ENCODE data around the gene PRMT7. TPM values are rescaled to one million over a fixed set of nuclear protein-coding genes. Genes with fewer than 3 reads are reported as not detected.

Gene PRMT7
- total RNA-seq, 2 experiments from 2014 or later: 80.4 to 85.1 TPM

- H2AFZ ChIP-seq (ENCODE audit: low read length): no peak overlapping the region
- H3K27ac ChIP-seq (ENCODE audit: low read depth, low read length, poor library complexity, severe bottlenecking): peak overlapping the region; percentile 66
- H3K4me1 ChIP-seq (ENCODE audit: insufficient read depth, low read length, poor library complexity, severe bottlenecking): peaks cover 78% of the 10 kb centered on the region
- H3K36me3 ChIP-seq (ENCODE audit: insufficient read depth, low read length): peaks cover 79% of the 10 kb centered on the region
- peak overlapping the region; percentile 49 for H3K4me2 ChIP-seq (ENCODE audit: low read length)
- intact Hi-C loops (cut with micrococcal nuclease; ENCODE audit: unreplicated experiment): no loop called here
- no TSS peak for BruUV-seq (replicated peaks)
- no peak for TF ChIP-seq CTCF (conservative IDR thresholded peaks at IDR 0.05; ENCODE audit: low read length)
- TF ChIP-seq EZH2phosphoT487 (IDR thresholded peaks at IDR 0.05; ENCODE audit: borderline replicate concordance, low read depth, low read length): no peak
- H3K4me3 ChIP-seq (ENCODE audit: low read depth, low read length, poor library complexity, severe bottlenecking): no peak overlapping the region
- no peaks in the 10 kb centered on the region for H4K20me1 ChIP-seq (ENCODE audit: insufficient read depth, low read length)
- H3K9me2 ChIP-seq (ENCODE audit: insufficient read depth, low read length): no peaks in the 10 kb centered on the region
- no peak for DNase-seq (ENCODE audit: low spot score)
- ChIA-PET CTCF (ENCODE audit: unreplicated experiment) (no interaction called here), POLR2A (interaction anchor here (0.5 to 3.4 kb wide), 11 partner anchors 9 to 1724 kb away, joined by 3 to 18 read pairs (median 4); partner anchors contain the start of genes PRMT7 and SLC7A6OS)
- no peaks in the 10 kb centered on the region for H3K9me3 ChIP-seq (ENCODE audit: low read length)
- H3K79me2 ChIP-seq (ENCODE audit: insufficient read depth, low read depth, low read length): peaks cover 28% of the 10 kb centered on the region; the same call in 1 of the 2 replicates
Measured at GRCh38 chr16:68289202-68289601, 21.6 kb upstream of the PRMT7 start.

GRCh38 chr16:68289621-68290329 lies 21.0 kb upstream of the PRMT7 start:
- peaks cover 84% of the 10 kb centered on the region for H3K36me3 ChIP-seq (ENCODE audit: insufficient read depth, low read length)
- intact Hi-C loops (cut with micrococcal nuclease; ENCODE audit: unreplicated experiment): no loop called here
- peak overlapping the region; percentile 66 for H3K27ac ChIP-seq (ENCODE audit: low read depth, low read length, poor library complexity, severe bottlenecking)
- no peaks in the 10 kb centered on the region for H3K9me2 ChIP-seq (ENCODE audit: insufficient read depth, low read length)
- CTCF ChIA-PET (ENCODE audit: unreplicated experiment): no interaction called here
- H4K20me1 ChIP-seq (ENCODE audit: insufficient read depth, low read length): no peaks in the 10 kb centered on the region
- peaks cover 72% of the 10 kb centered on the region for H3K4me1 ChIP-seq (ENCODE audit: insufficient read depth, low read length, poor library complexity, severe bottlenecking)
- peaks cover 28% of the 10 kb centered on the region; the same call in 1 of the 2 replicates for H3K79me2 ChIP-seq (ENCODE audit: insufficient read depth, low read depth, low read length)
- no peak overlapping the region for H2AFZ ChIP-seq (ENCODE audit: low read length)
- DNase-seq (ENCODE audit: low spot score): peak; percentile 80
- no TSS peak for BruUV-seq (replicated peaks)
- H3K4me2 ChIP-seq (ENCODE audit: low read length): peak overlapping the region; percentile 49
- H3K9me3 ChIP-seq (ENCODE audit: low read length): no peaks in the 10 kb centered on the region
- H3K4me3 ChIP-seq (ENCODE audit: low read depth, low read length, poor library complexity, severe bottlenecking): no peak overlapping the region
- POLR2A ChIA-PET: interaction anchor here (0.5 to 3.4 kb wide), 10 partner anchors 9 to 68 kb away, joined by 3 to 18 read pairs (median 4); partner anchors contain the start of genes PRMT7 and SLC7A6OS
- no peak for TF ChIP-seq CTCF (conservative IDR thresholded peaks at IDR 0.05; ENCODE audit: low read length)
- no peak for TF ChIP-seq EZH2phosphoT487 (IDR thresholded peaks at IDR 0.05; ENCODE audit: borderline replicate concordance, low read depth, low read length)

- Histone ChIP-seq H2AFZ (ENCODE audit: low read length) (no peak overlapping the region), H3K36me3 (ENCODE audit: insufficient read depth, low read length) (peaks cover 89% of the 10 kb centered on the region), H4K20me1 (ENCODE audit: insufficient read depth, low read length) (no peaks in the 10 kb centered on the region), H3K9me3 (ENCODE audit: low read length) (no peaks in the 10 kb centered on the region), H3K4me3 (ENCODE audit: low read depth, low read length, poor library complexity, severe bottlenecking) (no peak overlapping the region), H3K4me1 (ENCODE audit: insufficient read depth, low read length, poor library complexity, severe bottlenecking) (peaks cover 67% of the 10 kb centered on the region), H3K4me2 (ENCODE audit: low read length) (no peak overlapping the region), H3K27ac (ENCODE audit: low read depth, low read length, poor library complexity, severe bottlenecking) (peak overlapping the region; percentile 66), H3K79me2 (ENCODE audit: insufficient read depth, low read depth, low read length) (peaks cover 26% of the 10 kb centered on the region; the same call in 1 of the 2 replicates), H3K9me2 (ENCODE audit: insufficient read depth, low read length) (no peaks in the 10 kb centered on the region)
- TF ChIP-seq EZH2phosphoT487 (IDR thresholded peaks at IDR 0.05; ENCODE audit: borderline replicate concordance, low read depth, low read length) (no peak), CTCF (conservative IDR thresholded peaks at IDR 0.05; ENCODE audit: low read length) (no peak)
- BruUV-seq (replicated peaks): no TSS peak
- POLR2A ChIA-PET: interaction anchor here (1.2 to 3.4 kb wide), 4 partner anchors 10 to 21 kb away, joined by 4 to 18 read pairs (median 11); partner anchors contain the start of genes PRMT7 and SLC7A6OS
- CTCF ChIA-PET (ENCODE audit: unreplicated experiment): no interaction called here
- no peak for DNase-seq (ENCODE audit: low spot score)
- intact Hi-C loops (cut with micrococcal nuclease; ENCODE audit: unreplicated experiment): no loop called here
Measured at GRCh38 chr16:68290450-68290849, 20.4 kb upstream of the PRMT7 start.

All from OCI-LY7 (cell line).